ENCODE measurements around the gene FOXL2NB.

Gene FOXL2NB

DNA sequence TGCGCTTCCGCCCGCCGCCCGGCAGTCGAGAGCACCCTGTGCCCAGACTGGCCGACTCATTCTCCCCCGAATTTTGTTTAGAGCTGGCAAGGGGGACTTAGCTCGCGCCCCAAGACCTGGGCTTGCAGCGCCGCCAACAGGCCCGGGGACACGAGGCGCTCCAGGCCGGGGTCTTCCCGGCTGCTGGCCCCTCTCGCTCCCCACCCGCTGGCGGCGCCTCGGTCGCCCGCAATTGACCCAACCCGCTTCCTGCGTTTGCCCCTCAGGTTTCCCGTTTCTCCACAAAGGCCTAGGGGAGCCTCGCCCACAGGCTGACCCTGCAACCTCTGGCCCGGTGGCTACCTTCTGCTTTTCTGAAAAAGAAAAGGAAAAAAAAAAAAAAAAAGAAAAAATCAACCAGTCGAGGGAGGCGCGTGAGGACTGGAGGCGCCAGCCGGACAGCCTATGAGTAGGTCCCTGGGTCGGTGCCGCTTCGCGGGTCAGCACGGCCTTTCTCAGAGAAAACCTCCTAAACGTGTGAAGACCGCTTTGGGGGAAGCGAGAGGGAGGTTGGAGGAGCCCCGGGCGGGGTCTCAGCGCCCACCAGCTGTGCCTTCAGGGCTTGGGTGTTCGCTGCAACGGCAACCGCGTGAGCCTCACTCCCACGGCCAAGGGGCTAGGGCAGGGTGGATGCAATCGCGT lies 7.3 kb upstream of the FOXL2NB start:
- ChIA-PET CTCF (interaction anchor here (0.6 to 1.2 kb wide), 3 partner anchors 9 to 24 kb away, joined by 3 to 5 read pairs (median 4); no protein-coding TSS in a partner anchor), POLR2A (ENCODE audit: low non-redundant PET) (no interaction called here)
- TF ChIP-seq, protein P1, sequence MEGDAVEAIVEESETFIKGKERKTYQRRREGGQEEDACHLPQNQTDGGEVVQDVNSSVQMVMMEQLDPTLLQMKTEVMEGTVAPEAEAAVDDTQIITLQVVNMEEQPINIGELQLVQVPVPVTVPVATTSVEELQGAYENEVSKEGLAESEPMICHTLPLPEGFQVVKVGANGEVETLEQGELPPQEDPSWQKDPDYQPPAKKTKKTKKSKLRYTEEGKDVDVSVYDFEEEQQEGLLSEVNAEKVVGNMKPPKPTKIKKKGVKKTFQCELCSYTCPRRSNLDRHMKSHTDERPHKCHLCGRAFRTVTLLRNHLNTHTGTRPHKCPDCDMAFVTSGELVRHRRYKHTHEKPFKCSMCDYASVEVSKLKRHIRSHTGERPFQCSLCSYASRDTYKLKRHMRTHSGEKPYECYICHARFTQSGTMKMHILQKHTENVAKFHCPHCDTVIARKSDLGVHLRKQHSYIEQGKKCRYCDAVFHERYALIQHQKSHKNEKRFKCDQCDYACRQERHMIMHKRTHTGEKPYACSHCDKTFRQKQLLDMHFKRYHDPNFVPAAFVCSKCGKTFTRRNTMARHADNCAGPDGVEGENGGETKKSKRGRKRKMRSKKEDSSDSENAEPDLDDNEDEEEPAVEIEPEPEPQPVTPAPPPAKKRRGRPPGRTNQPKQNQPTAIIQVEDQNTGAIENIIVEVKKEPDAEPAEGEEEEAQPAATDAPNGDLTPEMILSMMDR (conservative IDR thresholded peaks at IDR 0.05; ENCODE audit: low read depth) = no peak
- no peak overlapping the region for H3K27ac ChIP-seq
- no peak for DNase-seq (ENCODE audit: low spot score)

DNA sequence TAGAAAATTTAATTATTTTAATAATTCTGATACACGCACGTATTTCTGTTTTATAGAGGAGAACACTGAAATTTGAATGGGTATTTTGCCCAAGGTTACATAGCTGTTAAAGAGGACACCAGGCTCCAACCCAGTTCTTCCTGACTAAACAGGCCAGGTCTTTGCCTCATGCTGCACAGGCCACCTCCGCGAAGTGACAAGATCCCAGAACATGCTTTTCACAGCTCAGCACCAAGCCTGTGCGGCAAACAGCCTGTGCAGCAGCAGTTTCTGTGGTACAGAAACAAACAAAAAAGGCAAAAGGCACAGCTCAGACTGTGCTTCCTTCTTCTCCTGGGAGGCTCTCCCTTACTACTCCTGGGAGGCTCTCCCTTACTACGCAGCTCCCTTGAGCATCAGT lies 6.6 kb upstream of the FOXL2NB start:
- TF ChIP-seq, protein P1 (conservative IDR thresholded peaks at IDR 0.05; ENCODE audit: low read depth) = no peak
- ChIA-PET CTCF (interaction anchor here (0.9 to 1.2 kb wide), 3 partner anchors 9 to 172 kb away, joined by 3 to 5 read pairs (median 4); no protein-coding TSS in a partner anchor), POLR2A (ENCODE audit: low non-redundant PET) (no interaction called here)
- no peak for DNase-seq (ENCODE audit: low spot score)
- no peak overlapping the region for H3K27ac ChIP-seq

DNA sequence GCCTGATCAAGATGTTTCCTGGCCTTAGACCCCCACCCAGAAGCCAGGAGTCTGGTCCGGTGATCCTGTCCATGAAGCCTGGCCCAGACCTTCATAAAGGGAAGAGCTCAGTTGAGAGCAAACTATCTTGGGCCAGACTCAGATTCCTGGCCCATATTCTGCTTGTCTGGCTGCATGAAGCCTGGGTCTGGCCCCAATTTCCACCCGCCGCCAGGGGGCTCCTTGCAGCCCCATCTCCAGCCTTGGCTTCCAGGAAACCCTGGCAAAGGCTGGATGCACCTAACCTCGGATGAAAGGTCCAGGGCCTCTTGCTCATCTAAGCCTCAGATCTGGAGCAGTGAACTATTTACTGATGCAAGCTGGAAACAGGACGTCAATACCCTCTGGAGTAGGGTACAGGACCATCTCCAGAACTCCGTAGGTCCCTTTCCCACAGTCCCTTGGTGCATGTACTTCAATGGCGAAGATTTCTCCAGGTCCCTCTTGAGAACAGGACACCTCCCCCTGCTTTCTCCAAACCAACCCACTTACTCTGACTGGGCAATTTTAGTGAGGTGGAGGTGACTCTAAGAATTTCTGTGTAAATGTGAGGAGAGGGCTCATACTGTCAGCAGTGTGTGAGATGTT lies 5.6 kb upstream of the FOXL2NB start:
- TF ChIP-seq, protein P1 (conservative IDR thresholded peaks at IDR 0.05; ENCODE audit: low read depth) = peak; percentile 15; the same call in 1 of the 2 replicates
- no peak for DNase-seq (ENCODE audit: low spot score)
- ChIA-PET POLR2A (ENCODE audit: low non-redundant PET) (no interaction called here), CTCF (interaction anchor here (0.5 to 1.2 kb wide), 7 partner anchors 10 to 417 kb away, joined by 3 to 7 read pairs (median 3); no protein-coding TSS in a partner anchor)
- H3K27ac ChIP-seq = no peak overlapping the region

DNA sequence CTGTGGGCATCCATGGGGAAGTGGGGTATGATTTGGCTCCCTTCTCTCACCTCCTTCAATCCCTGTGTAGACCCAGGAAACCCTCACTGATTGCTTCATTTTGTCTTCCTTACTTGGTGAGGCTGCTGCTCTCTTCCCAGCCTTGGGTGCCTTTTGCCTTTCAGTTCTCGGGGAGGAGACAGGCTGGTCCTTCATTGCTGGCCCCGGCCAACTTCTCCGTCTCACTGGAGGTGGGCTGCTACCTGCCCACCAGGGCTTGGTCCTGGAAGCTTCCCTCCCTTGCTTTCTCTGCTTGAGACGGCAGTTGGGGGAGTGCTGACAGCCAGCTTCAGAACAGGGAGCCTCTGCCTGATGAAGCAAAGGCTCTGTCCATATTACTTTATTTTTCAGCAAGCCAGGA lies 4.7 kb upstream of the FOXL2NB start:
- no peak overlapping the region for H3K27ac ChIP-seq
- TF ChIP-seq, protein P1 (conservative IDR thresholded peaks at IDR 0.05; ENCODE audit: low read depth) = no peak
- ChIA-PET POLR2A (ENCODE audit: low non-redundant PET) (no interaction called here), CTCF (interaction anchor here (0.6 kb wide), 1 partner anchor 416 kb away, joined by 7 read pairs; no protein-coding TSS in a partner anchor)
- no peak for DNase-seq (ENCODE audit: low spot score)

DNA sequence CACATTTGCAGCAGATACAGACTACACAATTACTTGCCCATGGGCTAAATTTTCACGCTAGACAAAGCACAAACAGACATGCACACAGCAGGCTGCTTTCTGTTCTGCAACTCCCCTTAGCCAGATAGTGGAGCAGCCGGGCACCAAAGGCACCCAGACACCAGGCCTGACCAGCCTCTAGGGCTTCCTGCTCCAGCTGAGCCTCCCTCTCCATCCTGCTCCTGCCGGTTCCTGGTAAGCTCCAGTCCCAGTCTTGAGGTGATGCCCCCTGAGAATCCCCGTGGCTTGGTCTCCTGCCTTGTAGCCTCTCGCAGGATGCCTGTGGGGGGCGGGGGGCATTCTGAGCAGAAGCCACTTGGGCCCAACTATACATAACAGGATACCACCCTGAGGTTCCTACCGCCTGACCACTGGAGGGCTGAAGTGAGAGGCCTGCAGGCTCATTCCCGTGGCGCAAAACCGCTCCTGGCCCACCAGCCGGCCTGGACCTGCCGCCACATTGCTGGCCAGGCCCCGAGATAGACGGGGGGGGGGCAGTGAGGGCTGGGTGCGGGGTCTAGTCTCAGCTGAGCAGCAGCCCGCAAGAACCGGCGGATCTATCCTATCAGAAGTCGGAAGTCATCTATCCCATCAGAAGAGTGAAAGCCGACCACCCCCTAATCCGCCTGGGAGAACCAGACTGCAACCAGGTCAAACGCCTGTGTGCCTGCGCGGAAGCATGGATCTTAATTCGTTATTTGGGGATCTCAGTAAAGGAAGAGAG lies 4.0 kb upstream of the FOXL2NB start:
- TF ChIP-seq, protein P1 (conservative IDR thresholded peaks at IDR 0.05; ENCODE audit: low read depth) = no peak
- H3K27ac ChIP-seq = no peak overlapping the region
- ChIA-PET POLR2A (ENCODE audit: low non-redundant PET) (no interaction called here), CTCF (interaction anchor here (0.7 kb wide), 1 partner anchor 395 kb away, joined by 3 read pairs; no protein-coding TSS in a partner anchor)
- no peak for DNase-seq (ENCODE audit: low spot score)

Data from RWPE1 (cell line).